H1 (cell line): Measurements from ENCODE around the gene PLPPR2. TPM values are rescaled to one million over a fixed set of nuclear protein-coding genes. Genes with fewer than 3 reads are reported as not detected.

Experiments
- CTCF ChIA-PET: fragments of 300-600 bp; sonication (Branson Sonifier 250); formaldehyde crosslinking; loops from one replicate; lab custom pipeline; 2021; ENCODE audit not compliant: partially characterized antibody; lab: Charles Lee
- POLR2A ChIA-PET: fragments of 300-600 bp; sonication (Branson Sonifier 250); formaldehyde crosslinking; loops from one replicate; lab custom pipeline; 2021; ENCODE audit warnings: inconsistent platforms; ENCODE audit not compliant: partially characterized antibody; lab: Charles Lee
- DNase-seq, 2 experiments: peaks; one replicate each; pipeline versions ENCODE4 v3.0.0 to v3.0.0-alpha.2; 2010 to 2022; ENCODE audit warnings: low spot score in 2 of 2, low read depth in 1 of 2, mixed read lengths in 1 of 2
- FAIRE-seq: peaks from 2 replicates; lab custom pipeline; 2011; peaks lifted over from hg19 to GRCh38; lab: Jason Lieb, UNC
- H2AFZ ChIP-seq: 2 replicates; pipeline ENCODE4 v1.8.1; 2012; ENCODE audit warnings: low read length, inconsistent platforms
- H2AK5ac ChIP-seq: 2 replicates; pipeline ENCODE4 v1.6.1; 2013; ENCODE audit warnings: low read depth, low read length
- H2BK120ac ChIP-seq: replicated peaks from 2 replicates; pipeline ENCODE3; 2013; ENCODE audit warnings: low read depth, low read length, inconsistent platforms
- H2BK12ac ChIP-seq: 2 replicates; pipeline ENCODE4 v1.6.1; 2013; ENCODE audit warnings: low read depth, low read length
- H2BK15ac ChIP-seq: 2 replicates; pipeline ENCODE4 v1.6.1; 2013; ENCODE audit warnings: low read length
- H2BK20ac ChIP-seq: 2 replicates; pipeline ENCODE4 v1.6.1; 2013; ENCODE audit warnings: low read length
- H2BK5ac ChIP-seq: 2 replicates; pipeline ENCODE4 v1.6.1; 2013; ENCODE audit warnings: low read depth, low read length
- H3K14ac ChIP-seq: 2 replicates; pipeline ENCODE4 v1.6.1; 2013; ENCODE audit warnings: inconsistent platforms; ENCODE audit not compliant: insufficient read length
- H3K18ac ChIP-seq: 2 replicates; pipeline ENCODE4 v1.6.1; 2013; ENCODE audit warnings: low read length; ENCODE audit errors: extremely low read depth
- H3K23ac ChIP-seq: 2 replicates; pipeline ENCODE4 v1.6.1; 2013; ENCODE audit warnings: inconsistent platforms; ENCODE audit not compliant: insufficient read length
- H3K23me2 ChIP-seq: 2 replicates; pipeline ENCODE4 v1.6.1; 2013; ENCODE audit warnings: low read depth, low read length
- H3K27ac ChIP-seq: 2 replicates; pipeline ENCODE4 v1.6.1; 2011; ENCODE audit warnings: low read depth, low read length, inconsistent platforms
- H3K27me3 ChIP-seq, 4 experiments: replicated peaks in 1 of 4; 1 replicate in 1 of 4; 2 replicates in 3 of 4; pipeline versions ENCODE4 v1.6.1 to v1.8.1; 2011 to 2013; ENCODE audit warnings: low read length in 3 of 4, mild to moderate bottlenecking in 3 of 4, inconsistent platforms in 2 of 4, mixed read lengths in 2 of 4, moderate library complexity in 1 of 4; ENCODE audit not compliant: control insufficient read depth in 3 of 4, insufficient read depth in 3 of 4; ENCODE audit errors: extremely low read depth in 1 of 4
- H3K36me3 ChIP-seq, 4 experiments: 2 replicates each; pipeline versions ENCODE4 v1.6.1 to v1.8.1; 2011 to 2013; ENCODE audit warnings: mild to moderate bottlenecking in 4 of 4, low read length in 3 of 4, moderate library complexity in 2 of 4, control low read depth in 1 of 4, inconsistent platforms in 1 of 4; ENCODE audit not compliant: insufficient read depth in 4 of 4, control insufficient read depth in 2 of 4
- H3K4ac ChIP-seq: replicated peaks from 2 replicates; pipeline ENCODE3; 2013; ENCODE audit warnings: low read length, low read depth, mixed read lengths, inconsistent platforms; ENCODE audit not compliant: insufficient read length
- H3K4me1 ChIP-seq, 4 experiments: replicated peaks in 1 of 4; 1 replicate in 1 of 4; 2 replicates in 3 of 4; pipeline versions ENCODE4 v1.6.1 to v1.8.1; 2011 to 2013; ENCODE audit warnings: low read length in 3 of 4, inconsistent platforms in 2 of 4, mixed read lengths in 1 of 4; ENCODE audit not compliant: insufficient read depth in 4 of 4, control insufficient read depth in 3 of 4
- H3K4me2 ChIP-seq, 2 experiments: 2 replicates each; pipeline versions ENCODE4 v1.6.1 to v1.8.1; 2011 to 2013; ENCODE audit warnings: low read depth in 2 of 2, low read length in 2 of 2, control low read depth in 1 of 2, inconsistent platforms in 1 of 2, mild to moderate bottlenecking in 1 of 2; ENCODE audit not compliant: insufficient read depth in 1 of 2
- H3K4me3 ChIP-seq, 4 experiments: fragments of 200-600, 300-600 bp in 1 of 4; sonication (generic), shearing (Covaris generic), sonication (Bioruptor Twin) in 1 of 4; 2 replicates each; pipeline versions ENCODE4 v1.5.1 to v1.8.1; 2011 to 2016; ENCODE audit warnings: low read length in 4 of 4, low read depth in 3 of 4, control low read depth in 2 of 4, inconsistent platforms in 2 of 4, mild to moderate bottlenecking in 2 of 4, mixed read lengths in 1 of 4, moderate library complexity in 1 of 4; ENCODE audit not compliant: insufficient read depth in 2 of 4; ENCODE audit errors: extremely low read depth in 1 of 4
- H3K56ac ChIP-seq: replicated peaks from 2 replicates; pipeline ENCODE3; 2013; ENCODE audit warnings: low read depth, mild to moderate bottlenecking, mixed read lengths, low read length, inconsistent platforms; ENCODE audit not compliant: insufficient read length
- H3K79me1 ChIP-seq: 2 replicates; pipeline ENCODE4 v1.6.1; 2013; ENCODE audit warnings: low read depth, low read length, control low read depth
- H3K79me2 ChIP-seq, 2 experiments: 2 replicates each; pipeline versions ENCODE4 v1.6.1 to v1.8.1; 2012 to 2013; ENCODE audit warnings: low read length in 2 of 2, mild to moderate bottlenecking in 2 of 2, inconsistent platforms in 1 of 2; ENCODE audit not compliant: insufficient read depth in 2 of 2, control insufficient read depth in 1 of 2
- H3K9ac ChIP-seq, 4 experiments: replicated peaks in 1 of 4; 1 replicate in 1 of 4; 2 replicates in 3 of 4; pipeline versions ENCODE4 v1.6.1 to v1.8.1; 2011 to 2013; ENCODE audit warnings: low read depth in 3 of 4, low read length in 3 of 4, control low read depth in 2 of 4, mild to moderate bottlenecking in 2 of 4, moderate library complexity in 2 of 4, inconsistent platforms in 1 of 4; ENCODE audit errors: extremely low read depth in 1 of 4
- H3K9me3 ChIP-seq, 2 experiments: 2 replicates each; pipeline versions ENCODE4 v1.6.1 to v1.8.1; 2012 to 2013; ENCODE audit warnings: mild to moderate bottlenecking in 2 of 2, moderate library complexity in 2 of 2, control low read depth in 1 of 2, inconsistent platforms in 1 of 2, low read depth in 1 of 2, low read length in 1 of 2, mixed read lengths in 1 of 2; ENCODE audit not compliant: insufficient read depth in 2 of 2
- H4K20me1 ChIP-seq, 2 experiments: replicated peaks in 1 of 2; 2 replicates each; pipeline versions ENCODE3 to v1.8.1; 2011 to 2013; ENCODE audit warnings: inconsistent platforms in 2 of 2, low read length in 2 of 2, mild to moderate bottlenecking in 1 of 2; ENCODE audit not compliant: insufficient read depth in 2 of 2, control insufficient read depth in 1 of 2
- H4K5ac ChIP-seq: 2 replicates; pipeline ENCODE4 v1.6.1; 2013; ENCODE audit warnings: low read length, low read depth, mixed read lengths, inconsistent platforms; ENCODE audit not compliant: insufficient read length
- H4K8ac ChIP-seq: 2 replicates; pipeline ENCODE4 v1.8.0; 2013; ENCODE audit warnings: mild to moderate bottlenecking, moderate library complexity, low read length, inconsistent platforms; ENCODE audit not compliant: insufficient read depth; ENCODE audit errors: extremely low read depth
- H4K91ac ChIP-seq: replicated peaks from 2 replicates; pipeline ENCODE3; 2013; ENCODE audit warnings: low read length, mixed read lengths, inconsistent platforms; ENCODE audit not compliant: insufficient read length
- BCL11A ChIP-seq, 2 experiments: IDR thresholded peaks; one replicate each; pipeline ENCODE4 v1.6.1; 2011; ENCODE audit warnings: low read depth in 2 of 2, low read length in 2 of 2, mild to moderate bottlenecking in 2 of 2
- CREB1 ChIP-seq: IDR thresholded peaks from 2 replicates; pipeline ENCODE4 v1.6.1; 2012; ENCODE audit warnings: inconsistent platforms
- CTBP2 ChIP-seq: IDR thresholded peaks from 2 replicates; pipeline ENCODE4 v1.7.0; 2011; ENCODE audit warnings: borderline replicate concordance, mild to moderate bottlenecking, moderate library complexity, mixed read lengths, low read length; ENCODE audit not compliant: insufficient read depth, insufficient read length
- NRF1 ChIP-seq: IDR thresholded peaks from 2 replicates; pipeline ENCODE4 v1.6.1; 2011; ENCODE audit warnings: mild to moderate bottlenecking, low read depth, low read length, improper control_type of control experiment
- RXRA ChIP-seq: IDR thresholded peaks from 2 replicates; pipeline ENCODE4 v1.6.1; 2011; ENCODE audit warnings: low read depth, mild to moderate bottlenecking, low read length, moderate library complexity; ENCODE audit not compliant: insufficient read depth
- WGBS, 2 experiments: shearing (Covaris generic) in 1 of 2; methylation state at CpG; one replicate each; pipeline versions ENCODE4 v1.1.6 to v1.1.7; 2013 to 2015; ENCODE audit warnings: low lambda C conversion rate in 2 of 2, mixed read lengths in 2 of 2, inconsistent platforms in 1 of 2, low coverage in 1 of 2, missing lambda C conversion rate in 1 of 2; ENCODE audit not compliant: insufficient replicate concordance in 2 of 2, insufficient coverage in 1 of 2, insufficient read length in 1 of 2; ENCODE audit errors: extremely low coverage in 1 of 2, missing lambda C conversion rate in 1 of 2; 5-methylcytosine and 5-hydroxymethylcytosine counted together
- polyA plus RNA-seq, 7 experiments: library from polyadenylated mRNA; depleted of rRNA in 3 of 7; stranded (reverse) in 5 of 7; unstranded in 2 of 7; fragments of >200 nt in 5 of 7; fragments of 200-250 nt in 2 of 7; gene quantifications; 1 replicate in 5 of 7; 2 replicates in 1 of 7; 4 replicates in 1 of 7; pipeline versions ENCODE4 v1.2.1 to v1.2.3, GENCODE V29; 2011 to 2013; ENCODE audit warnings: missing spikeins in 2 of 7, mixed read lengths in 2 of 7
- total RNA-seq: library from RNA; stranded (reverse); fragmentation: NEBNext Ultra II Directional; extraction: Animal tissue kit (Norgen Biotek cat#: 25700); gene quantifications from 2 replicates; pipeline ENCODE4 v1.2.1, GENCODE V29; 2021

The PLPPR2 gene
- total and polyA plus RNA-seq, 2 of the 8 experiments (the other 6 are each of a cell fraction or from before 2014, with no cell fraction given), result 7.2 to 11.7 TPM

GRCh38 chr19:11364296-11364904, 9.2 kb downstream of the PLPPR2 start:
- POLR2A ChIA-PET, result interaction anchor here (0.6 to 2.5 kb wide), 5 partner anchors 8 to 42 kb away, joined by 3 to 12 read pairs (median 4); partner anchors contain the start of gene SWSAP1
- H2AFZ ChIP-seq, result no peak overlapping the region
- FAIRE-seq, result no peak

More at GRCh38 chr19:11364296-11364904, 9.2 kb downstream of the PLPPR2 start:
- Histone ChIP-seq H3K23ac (no peak overlapping the region), H2BK12ac (no peak overlapping the region), H4K91ac (no peak overlapping the region), H3K18ac (no peak overlapping the region), H3K9ac (no peak overlapping the region), H3K4me2 (no peak overlapping the region), H2AK5ac (no peak overlapping the region), H3K23me2 (peaks cover 10% of the 10 kb centered on the region; the same call in 1 of the 2 replicates), H3K4ac (no peak overlapping the region), H3K4me3 (no peak overlapping the region), H4K8ac (no peak overlapping the region), H3K79me1 (no peaks in the 10 kb centered on the region), H2BK5ac (no peak overlapping the region), H3K56ac (no peak overlapping the region), H3K4me1 (peaks cover 0 to 7% (median 5%) of the 10 kb centered on the region in 4 experiments), H2BK15ac (no peak overlapping the region), H4K5ac (no peak overlapping the region), H2BK20ac (no peak overlapping the region), H4K20me1 (peaks cover 0 to 2% of the 10 kb centered on the region in 2 experiments), H3K14ac (no peak overlapping the region), H3K27me3 (peaks cover 0 to 4% (median 2%) of the 10 kb centered on the region in 4 experiments; a peak in 3 of 7 replicates), H3K27ac (no peak overlapping the region), H2BK120ac (no peak overlapping the region), H3K79me2 (no peaks in the 10 kb centered on the region), H3K9me3 (no peaks in the 10 kb centered on the region), H3K36me3 (peaks cover 0 to 3% (median 0%) of the 10 kb centered on the region in 4 experiments; a peak in 1 of 8 replicates)
- TF ChIP-seq NRF1 (no peak), BCL11A (IDR thresholded peaks at IDR 0.05; ENCODE audit: low read depth in 2 of 2, low read length in 2 of 2) (no peak), CTBP2 (no peak), RXRA (no peak), CREB1 (no peak)
- WGBS, 2 experiments, result 93% methylated on average over 20 of the region's 28 CpGs; no CpG with 5 or more reads in 1 of the 2 experiments
- CTCF ChIA-PET, result interaction anchor here (1.0 to 7.0 kb wide), 2 partner anchors 10 to 18 kb away, joined by 3 to 49 read pairs; partner anchors contain the start of genes EPOR and SWSAP1
- no peak for DNase-seq
